WTC11 (cell line): ENCODE measurements around the gene WFDC12. TPM values are rescaled to one million over a fixed set of nuclear protein-coding genes. Genes with fewer than 3 reads are reported as not detected.

ENCODE experiments used
- ATAC-seq: fragments of 200-7000 bp; cut with Tn5 transposase; 2 replicates; pipeline ENCODE4 v1.10.0; 2021; ENCODE audit warnings: mild to moderate bottlenecking, moderate library complexity
- CTCF ChIA-PET: fragments of 300-600 bp; sonication (Branson Sonifier 250); formaldehyde crosslinking; loops from one replicate; lab custom pipeline; 2021; ENCODE audit warnings: antibody characterized with exemption; lab: Charles Lee
- POLR2A ChIA-PET: fragments of 350-600 bp; sonication (Branson Sonifier 250); formaldehyde crosslinking; loops from one replicate; lab custom pipeline; 2021; ENCODE audit warnings: antibody characterized with exemption; lab: Charles Lee
- DNase-seq: peaks from one replicate; pipeline ENCODE4 v3.0.0; 2021; ENCODE audit warnings: low spot score
- H3K27ac Mint-ChIP-seq: 2 replicates; pipeline ENCODE4 v1.8.0; 2021; ENCODE audit warnings: mixed read lengths
- H3K27me3 Mint-ChIP-seq: 2 replicates; pipeline ENCODE4 v1.8.0; 2021; ENCODE audit warnings: low read depth, mild to moderate bottlenecking, moderate library complexity, mixed read lengths
- H3K36me3 Mint-ChIP-seq: 2 replicates; pipeline ENCODE4 v1.8.0; 2021; ENCODE audit warnings: mixed read lengths
- H3K4me1 Mint-ChIP-seq: 2 replicates; pipeline ENCODE4 v1.8.0; 2022; ENCODE audit warnings: mixed read lengths
- H3K4me3 Mint-ChIP-seq: 2 replicates; pipeline ENCODE4 v1.8.0; 2021; ENCODE audit warnings: mild to moderate bottlenecking, moderate library complexity, mixed read lengths
- H3K9me3 Mint-ChIP-seq: 2 replicates; pipeline ENCODE4 v1.8.0; 2021; ENCODE audit warnings: mixed read lengths
- CREM ChIP-seq: sonication (generic); formaldehyde crosslinking; IDR thresholded peaks from 2 replicates; pipeline ENCODE4 v1.8.1; 2022; ENCODE audit warnings: mild to moderate bottlenecking, missing genetic modification reagents, moderate library complexity
- GRHL2 ChIP-seq: fragments of 250-450 bp; sonication (Bioruptor Pico); IDR thresholded peaks from 2 replicates; pipeline ENCODE4 v1.8.0; 2022; ENCODE audit warnings: mild to moderate bottlenecking, moderate library complexity; ENCODE audit not compliant: insufficient replicate concordance, severe bottlenecking
- JUN ChIP-seq: sonication (generic); formaldehyde crosslinking; IDR thresholded peaks from 2 replicates; pipeline ENCODE4 v1.8.0; 2023; ENCODE audit warnings: mild to moderate bottlenecking, missing genetic modification reagents
- NFYB ChIP-seq: sonication (generic); formaldehyde crosslinking; conservative IDR thresholded peaks from 2 replicates; pipeline ENCODE4 v1.8.0; 2022; ENCODE audit warnings: low read depth, missing genetic modification reagents
- NR1H2 ChIP-seq: sonication (generic); formaldehyde crosslinking; IDR thresholded peaks from 2 replicates; pipeline ENCODE4 v1.9.0; 2021; ENCODE audit warnings: mild to moderate bottlenecking, moderate library complexity, missing genetic modification reagents
- ZBTB21 ChIP-seq: sonication (generic); formaldehyde crosslinking; IDR thresholded peaks from 2 replicates; pipeline ENCODE4 v1.8.1; 2023; ENCODE audit warnings: mild to moderate bottlenecking, missing genetic modification reagents, borderline replicate concordance
- ZNF232 ChIP-seq: sonication (generic); formaldehyde crosslinking; IDR thresholded peaks from 2 replicates; pipeline ENCODE4 v1.8.0; 2022; ENCODE audit warnings: mild to moderate bottlenecking, missing genetic modification reagents
- total RNA-seq: library from RNA; stranded (reverse); gene quantifications from 3 replicates; pipeline ENCODE4 v1.2.3, GENCODE V29; 2021
- TF ChIP-seq, protein P1 (sequence below): sonication (generic); formaldehyde crosslinking; IDR thresholded peaks from 2 replicates; pipeline ENCODE4 v1.8.1; 2022; ENCODE audit warnings: low read depth, mild to moderate bottlenecking, moderate library complexity, missing genetic modification reagents, borderline replicate concordance
- TF ChIP-seq, protein P2 (sequence below): sonication (generic); formaldehyde crosslinking; IDR thresholded peaks from 2 replicates; pipeline ENCODE4 v1.8.0; 2022; ENCODE audit warnings: mild to moderate bottlenecking, missing genetic modification reagents
- TF ChIP-seq, protein P3 (sequence below): fragments of 250-450 bp; sonication (Bioruptor Pico); IDR thresholded peaks from 2 replicates; pipeline ENCODE4 v1.9.0; 2021; ENCODE audit warnings: mild to moderate bottlenecking
- TF ChIP-seq, protein P4 (sequence below): sonication (generic); formaldehyde crosslinking; IDR thresholded peaks from 2 replicates; pipeline ENCODE4 v1.8.1; 2022; ENCODE audit warnings: low read depth, missing genetic modification reagents, borderline replicate concordance
- TF ChIP-seq, protein P5 (sequence below): fragments of 250-450 bp; sonication (Bioruptor Pico); conservative IDR thresholded peaks from 2 replicates; pipeline ENCODE4 v1.9.0; 2021; ENCODE audit warnings: mild to moderate bottlenecking
- TF ChIP-seq, protein P6 (sequence below): sonication (generic); formaldehyde crosslinking; IDR thresholded peaks from 2 replicates; pipeline ENCODE4 v1.8.0; 2023; ENCODE audit warnings: mild to moderate bottlenecking, missing genetic modification reagents
- TF ChIP-seq, protein P7 (sequence below): fragments of 250-450 bp; sonication (Bioruptor Pico); IDR thresholded peaks from 2 replicates; pipeline ENCODE4 v1.9.0; 2021; ENCODE audit warnings: moderate library complexity, mild to moderate bottlenecking, inconsistent platforms, borderline replicate concordance
- TF ChIP-seq, protein P8 (sequence below): fragments of 250-450 bp; sonication (Bioruptor Pico); IDR thresholded peaks from 2 replicates; pipeline ENCODE4 v1.9.0; 2021; ENCODE audit warnings: mild to moderate bottlenecking
- TF ChIP-seq, protein P9 (sequence below): sonication (generic); formaldehyde crosslinking; IDR thresholded peaks from 2 replicates; pipeline ENCODE4 v1.8.0; 2022; ENCODE audit warnings: missing genetic modification reagents
- TF ChIP-seq, protein P10 (sequence below): sonication (generic); formaldehyde crosslinking; IDR thresholded peaks from 2 replicates; pipeline ENCODE4 v1.8.1; 2022; ENCODE audit warnings: mild to moderate bottlenecking, moderate library complexity, missing genetic modification reagents

Gene WFDC12
- total RNA-seq, 1 experiment from 2014 or later: not detected

DNA sequence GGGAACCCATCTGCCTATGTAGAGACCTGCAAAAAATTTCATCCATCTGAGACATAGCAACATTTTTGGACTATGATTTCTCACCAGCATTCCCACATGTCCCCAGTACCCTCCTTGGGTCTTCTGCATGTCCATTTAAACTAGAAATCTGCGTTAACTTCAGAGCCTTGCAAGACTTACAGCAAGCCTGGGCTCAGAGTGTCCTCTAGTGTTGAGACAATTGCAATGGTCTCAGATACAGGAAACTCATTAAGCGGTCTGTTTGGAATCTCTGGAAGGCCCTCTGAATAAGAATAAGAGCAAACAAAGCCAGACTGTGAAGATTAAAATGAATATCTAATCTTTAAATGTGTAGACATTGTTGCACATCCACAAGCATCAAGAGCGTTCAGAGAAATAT lies 29.9 kb upstream of the WFDC12 start (continued):
- TF ChIP-seq, protein P1, sequence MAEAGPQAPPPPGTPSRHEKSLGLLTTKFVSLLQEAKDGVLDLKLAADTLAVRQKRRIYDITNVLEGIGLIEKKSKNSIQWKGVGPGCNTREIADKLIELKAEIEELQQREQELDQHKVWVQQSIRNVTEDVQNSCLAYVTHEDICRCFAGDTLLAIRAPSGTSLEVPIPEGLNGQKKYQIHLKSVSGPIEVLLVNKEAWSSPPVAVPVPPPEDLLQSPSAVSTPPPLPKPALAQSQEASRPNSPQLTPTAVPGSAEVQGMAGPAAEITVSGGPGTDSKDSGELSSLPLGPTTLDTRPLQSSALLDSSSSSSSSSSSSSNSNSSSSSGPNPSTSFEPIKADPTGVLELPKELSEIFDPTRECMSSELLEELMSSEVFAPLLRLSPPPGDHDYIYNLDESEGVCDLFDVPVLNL: no peak
- TF ChIP-seq, protein P2, sequence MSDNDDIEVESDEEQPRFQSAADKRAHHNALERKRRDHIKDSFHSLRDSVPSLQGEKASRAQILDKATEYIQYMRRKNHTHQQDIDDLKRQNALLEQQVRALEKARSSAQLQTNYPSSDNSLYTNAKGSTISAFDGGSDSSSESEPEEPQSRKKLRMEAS (CRISPR knock-in tag): no peak
- TF ChIP-seq, protein P3, sequence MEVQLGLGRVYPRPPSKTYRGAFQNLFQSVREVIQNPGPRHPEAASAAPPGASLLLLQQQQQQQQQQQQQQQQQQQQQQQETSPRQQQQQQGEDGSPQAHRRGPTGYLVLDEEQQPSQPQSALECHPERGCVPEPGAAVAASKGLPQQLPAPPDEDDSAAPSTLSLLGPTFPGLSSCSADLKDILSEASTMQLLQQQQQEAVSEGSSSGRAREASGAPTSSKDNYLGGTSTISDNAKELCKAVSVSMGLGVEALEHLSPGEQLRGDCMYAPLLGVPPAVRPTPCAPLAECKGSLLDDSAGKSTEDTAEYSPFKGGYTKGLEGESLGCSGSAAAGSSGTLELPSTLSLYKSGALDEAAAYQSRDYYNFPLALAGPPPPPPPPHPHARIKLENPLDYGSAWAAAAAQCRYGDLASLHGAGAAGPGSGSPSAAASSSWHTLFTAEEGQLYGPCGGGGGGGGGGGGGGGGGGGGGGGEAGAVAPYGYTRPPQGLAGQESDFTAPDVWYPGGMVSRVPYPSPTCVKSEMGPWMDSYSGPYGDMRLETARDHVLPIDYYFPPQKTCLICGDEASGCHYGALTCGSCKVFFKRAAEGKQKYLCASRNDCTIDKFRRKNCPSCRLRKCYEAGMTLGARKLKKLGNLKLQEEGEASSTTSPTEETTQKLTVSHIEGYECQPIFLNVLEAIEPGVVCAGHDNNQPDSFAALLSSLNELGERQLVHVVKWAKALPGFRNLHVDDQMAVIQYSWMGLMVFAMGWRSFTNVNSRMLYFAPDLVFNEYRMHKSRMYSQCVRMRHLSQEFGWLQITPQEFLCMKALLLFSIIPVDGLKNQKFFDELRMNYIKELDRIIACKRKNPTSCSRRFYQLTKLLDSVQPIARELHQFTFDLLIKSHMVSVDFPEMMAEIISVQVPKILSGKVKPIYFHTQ (CRISPR knock-in tag): no peak
- TF ChIP-seq ZBTB21 (CRISPR knock-in tag): no peak
- TF ChIP-seq, protein P4, sequence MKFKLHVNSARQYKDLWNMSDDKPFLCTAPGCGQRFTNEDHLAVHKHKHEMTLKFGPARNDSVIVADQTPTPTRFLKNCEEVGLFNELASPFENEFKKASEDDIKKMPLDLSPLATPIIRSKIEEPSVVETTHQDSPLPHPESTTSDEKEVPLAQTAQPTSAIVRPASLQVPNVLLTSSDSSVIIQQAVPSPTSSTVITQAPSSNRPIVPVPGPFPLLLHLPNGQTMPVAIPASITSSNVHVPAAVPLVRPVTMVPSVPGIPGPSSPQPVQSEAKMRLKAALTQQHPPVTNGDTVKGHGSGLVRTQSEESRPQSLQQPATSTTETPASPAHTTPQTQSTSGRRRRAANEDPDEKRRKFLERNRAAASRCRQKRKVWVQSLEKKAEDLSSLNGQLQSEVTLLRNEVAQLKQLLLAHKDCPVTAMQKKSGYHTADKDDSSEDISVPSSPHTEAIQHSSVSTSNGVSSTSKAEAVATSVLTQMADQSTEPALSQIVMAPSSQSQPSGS (CRISPR knock-in tag): no peak
- TF ChIP-seq, protein P5, sequence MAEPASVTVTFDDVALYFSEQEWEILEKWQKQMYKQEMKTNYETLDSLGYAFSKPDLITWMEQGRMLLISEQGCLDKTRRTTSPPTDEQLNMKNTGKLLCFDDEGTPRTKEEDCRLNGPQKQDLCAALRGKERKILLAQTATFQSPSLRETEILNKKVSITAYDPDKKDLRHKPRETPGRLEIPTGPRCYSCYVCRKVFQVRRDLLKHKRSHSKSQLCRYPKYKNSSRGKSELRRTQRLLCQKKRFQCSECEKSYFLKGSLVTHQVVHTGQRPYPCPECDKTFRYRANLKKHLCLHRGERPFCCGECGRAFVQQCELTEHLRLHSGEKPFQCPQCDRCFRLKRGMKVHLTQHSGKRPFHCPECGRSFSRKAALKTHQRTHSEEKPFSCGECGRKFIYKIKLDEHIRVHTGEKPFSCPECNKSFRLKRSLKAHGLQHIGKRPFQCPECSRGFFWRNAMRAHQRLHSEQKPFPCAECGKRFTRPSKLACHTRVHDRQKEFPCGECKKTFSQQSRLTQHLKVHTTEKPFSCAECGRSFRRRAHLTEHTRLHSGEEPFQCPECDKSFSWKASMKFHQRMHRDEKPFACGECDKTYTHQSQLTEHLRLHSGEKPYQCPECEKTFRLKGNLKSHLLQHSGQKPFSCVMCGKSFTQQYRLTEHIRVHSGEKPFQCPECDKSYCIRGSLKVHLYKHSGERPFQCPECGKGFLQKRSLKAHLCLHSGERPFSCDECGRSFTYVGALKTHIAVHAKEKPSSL (CRISPR knock-in tag): no peak

DNA sequence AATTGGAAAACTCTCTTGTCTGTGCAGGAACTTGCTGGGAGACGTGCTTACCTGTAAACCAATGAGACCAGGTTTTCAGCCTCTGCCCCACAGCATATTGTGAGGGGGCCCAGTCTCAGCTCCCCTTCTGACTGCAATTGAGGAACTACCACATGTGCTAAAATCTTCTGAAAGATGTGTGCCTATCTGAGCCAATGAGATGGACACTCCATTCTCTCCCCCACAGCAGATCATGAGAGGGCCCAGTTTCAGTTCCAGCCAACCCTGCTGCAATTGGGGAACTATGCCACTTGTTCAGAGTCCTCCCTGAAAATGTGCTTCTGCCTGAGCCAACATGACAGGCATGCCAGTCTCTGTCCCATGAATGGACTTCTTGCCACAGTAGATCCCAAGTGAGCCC lies 29.5 kb upstream of the WFDC12 start:
- Mint-ChIP-seq H3K27ac (no peak overlapping the region), H3K4me3 (no peak overlapping the region), H3K27me3 (peaks cover 41% of the 10 kb centered on the region), H3K9me3 (peaks cover 24% of the 10 kb centered on the region), H3K36me3 (peaks cover 4% of the 10 kb centered on the region; the same call in 1 of the 2 replicates), H3K4me1 (no peaks in the 10 kb centered on the region)
- POLR2A ChIA-PET: no interaction called here
- ATAC-seq (no peak), DNase-seq (no peak)
- CTCF ChIA-PET: interaction anchor here (2.5 kb wide), 1 partner anchor 15 kb away, joined by 13 read pairs; no protein-coding TSS in a partner anchor
- TF ChIP-seq GRHL2 (CRISPR knock-in tag) (no peak), CREM (CRISPR knock-in tag) (no peak), ZNF232 (CRISPR knock-in tag) (no peak), NR1H2 (no peak), ZBTB21 (CRISPR knock-in tag) (no peak), NFYB (no peak), JUN (CRISPR knock-in tag) (no peak)
- TF ChIP-seq, protein P6, sequence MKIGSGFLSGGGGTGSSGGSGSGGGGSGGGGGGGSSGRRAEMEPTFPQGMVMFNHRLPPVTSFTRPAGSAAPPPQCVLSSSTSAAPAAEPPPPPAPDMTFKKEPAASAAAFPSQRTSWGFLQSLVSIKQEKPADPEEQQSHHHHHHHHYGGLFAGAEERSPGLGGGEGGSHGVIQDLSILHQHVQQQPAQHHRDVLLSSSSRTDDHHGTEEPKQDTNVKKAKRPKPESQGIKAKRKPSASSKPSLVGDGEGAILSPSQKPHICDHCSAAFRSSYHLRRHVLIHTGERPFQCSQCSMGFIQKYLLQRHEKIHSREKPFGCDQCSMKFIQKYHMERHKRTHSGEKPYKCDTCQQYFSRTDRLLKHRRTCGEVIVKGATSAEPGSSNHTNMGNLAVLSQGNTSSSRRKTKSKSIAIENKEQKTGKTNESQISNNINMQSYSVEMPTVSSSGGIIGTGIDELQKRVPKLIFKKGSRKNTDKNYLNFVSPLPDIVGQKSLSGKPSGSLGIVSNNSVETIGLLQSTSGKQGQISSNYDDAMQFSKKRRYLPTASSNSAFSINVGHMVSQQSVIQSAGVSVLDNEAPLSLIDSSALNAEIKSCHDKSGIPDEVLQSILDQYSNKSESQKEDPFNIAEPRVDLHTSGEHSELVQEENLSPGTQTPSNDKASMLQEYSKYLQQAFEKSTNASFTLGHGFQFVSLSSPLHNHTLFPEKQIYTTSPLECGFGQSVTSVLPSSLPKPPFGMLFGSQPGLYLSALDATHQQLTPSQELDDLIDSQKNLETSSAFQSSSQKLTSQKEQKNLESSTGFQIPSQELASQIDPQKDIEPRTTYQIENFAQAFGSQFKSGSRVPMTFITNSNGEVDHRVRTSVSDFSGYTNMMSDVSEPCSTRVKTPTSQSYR (CRISPR knock-in tag): no peak
- TF ChIP-seq, protein P7, sequence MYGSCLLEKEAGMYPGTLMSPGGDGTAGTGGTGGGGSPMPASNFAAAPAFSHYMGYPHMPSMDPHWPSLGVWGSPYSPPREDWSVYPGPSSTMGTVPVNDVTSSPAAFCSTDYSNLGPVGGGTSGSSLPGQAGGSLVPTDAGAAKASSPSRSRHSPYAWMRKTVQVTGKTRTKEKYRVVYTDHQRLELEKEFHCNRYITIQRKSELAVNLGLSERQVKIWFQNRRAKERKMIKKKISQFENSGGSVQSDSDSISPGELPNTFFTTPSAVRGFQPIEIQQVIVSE: no peak
- TF ChIP-seq, protein P2 (CRISPR knock-in tag): no peak
- TF ChIP-seq, protein P8, sequence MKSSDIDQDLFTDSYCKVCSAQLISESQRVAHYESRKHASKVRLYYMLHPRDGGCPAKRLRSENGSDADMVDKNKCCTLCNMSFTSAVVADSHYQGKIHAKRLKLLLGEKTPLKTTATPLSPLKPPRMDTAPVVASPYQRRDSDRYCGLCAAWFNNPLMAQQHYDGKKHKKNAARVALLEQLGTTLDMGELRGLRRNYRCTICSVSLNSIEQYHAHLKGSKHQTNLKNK: no peak
- TF ChIP-seq, protein P9, sequence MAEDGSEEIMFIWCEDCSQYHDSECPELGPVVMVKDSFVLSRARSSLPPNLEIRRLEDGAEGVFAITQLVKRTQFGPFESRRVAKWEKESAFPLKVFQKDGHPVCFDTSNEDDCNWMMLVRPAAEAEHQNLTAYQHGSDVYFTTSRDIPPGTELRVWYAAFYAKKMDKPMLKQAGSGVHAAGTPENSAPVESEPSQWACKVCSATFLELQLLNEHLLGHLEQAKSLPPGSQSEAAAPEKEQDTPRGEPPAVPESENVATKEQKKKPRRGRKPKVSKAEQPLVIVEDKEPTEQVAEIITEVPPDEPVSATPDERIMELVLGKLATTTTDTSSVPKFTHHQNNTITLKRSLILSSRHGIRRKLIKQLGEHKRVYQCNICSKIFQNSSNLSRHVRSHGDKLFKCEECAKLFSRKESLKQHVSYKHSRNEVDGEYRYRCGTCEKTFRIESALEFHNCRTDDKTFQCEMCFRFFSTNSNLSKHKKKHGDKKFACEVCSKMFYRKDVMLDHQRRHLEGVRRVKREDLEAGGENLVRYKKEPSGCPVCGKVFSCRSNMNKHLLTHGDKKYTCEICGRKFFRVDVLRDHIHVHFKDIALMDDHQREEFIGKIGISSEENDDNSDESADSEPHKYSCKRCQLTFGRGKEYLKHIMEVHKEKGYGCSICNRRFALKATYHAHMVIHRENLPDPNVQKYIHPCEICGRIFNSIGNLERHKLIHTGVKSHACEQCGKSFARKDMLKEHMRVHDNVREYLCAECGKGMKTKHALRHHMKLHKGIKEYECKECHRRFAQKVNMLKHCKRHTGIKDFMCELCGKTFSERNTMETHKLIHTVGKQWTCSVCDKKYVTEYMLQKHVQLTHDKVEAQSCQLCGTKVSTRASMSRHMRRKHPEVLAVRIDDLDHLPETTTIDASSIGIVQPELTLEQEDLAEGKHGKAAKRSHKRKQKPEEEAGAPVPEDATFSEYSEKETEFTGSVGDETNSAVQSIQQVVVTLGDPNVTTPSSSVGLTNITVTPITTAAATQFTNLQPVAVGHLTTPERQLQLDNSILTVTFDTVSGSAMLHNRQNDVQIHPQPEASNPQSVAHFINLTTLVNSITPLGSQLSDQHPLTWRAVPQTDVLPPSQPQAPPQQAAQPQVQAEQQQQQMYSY (CRISPR knock-in tag): no peak
- TF ChIP-seq, protein P10, sequence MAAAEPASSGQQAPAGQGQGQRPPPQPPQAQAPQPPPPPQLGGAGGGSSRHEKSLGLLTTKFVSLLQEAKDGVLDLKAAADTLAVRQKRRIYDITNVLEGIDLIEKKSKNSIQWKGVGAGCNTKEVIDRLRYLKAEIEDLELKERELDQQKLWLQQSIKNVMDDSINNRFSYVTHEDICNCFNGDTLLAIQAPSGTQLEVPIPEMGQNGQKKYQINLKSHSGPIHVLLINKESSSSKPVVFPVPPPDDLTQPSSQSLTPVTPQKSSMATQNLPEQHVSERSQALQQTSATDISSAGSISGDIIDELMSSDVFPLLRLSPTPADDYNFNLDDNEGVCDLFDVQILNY (CRISPR knock-in tag): no peak
